Measurements from ENCODE around the gene PTPRD. TPM values are rescaled to one million over a fixed set of nuclear protein-coding genes. Genes with fewer than 3 reads are reported as not detected.

The PTPRD gene
- total RNA-seq, 1 donor from 2014 or later = 30.8 TPM

GRCh38 chr9:8576741-8577140, 2036.1 kb downstream of the PTPRD start:
- Histone ChIP-seq H3K36me3 (no peaks in the 10 kb centered on the region), H3K9me3 (no peaks in the 10 kb centered on the region), H3K4me3 (no peak overlapping the region), H3K27ac (no peak overlapping the region), H3K27me3 (no peaks in the 10 kb centered on the region), H3K4me1 (no peaks in the 10 kb centered on the region)
- TF ChIP-seq CTCF (IDR thresholded peaks at IDR 0.05) = no peak
- intact Hi-C loops (cut with DNase I) = no loop called here
- DNase-seq = no peak
- ATAC-seq = no peak

DNA sequence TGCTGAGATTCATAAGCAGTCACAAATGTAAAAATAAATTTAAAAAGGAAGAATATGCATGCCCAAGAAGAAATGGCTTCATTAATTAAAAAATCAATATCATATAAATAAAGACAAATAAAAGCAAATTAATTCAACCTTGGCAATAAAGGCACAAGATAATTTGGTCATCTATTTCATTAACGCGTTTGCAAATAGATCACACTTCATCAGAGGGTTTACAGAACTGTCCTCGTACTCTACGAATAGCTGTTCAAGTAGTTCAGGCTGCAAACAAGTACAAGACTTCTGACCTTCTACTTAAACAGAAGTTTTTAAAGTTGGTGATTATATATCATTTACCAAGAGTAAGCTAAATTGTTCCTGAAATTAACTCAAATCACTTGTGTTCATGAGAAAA, 2038.0 kb downstream of the PTPRD start:
- DNase-seq (no peak), ATAC-seq (no peak)
- Histone ChIP-seq H3K36me3 (no peaks in the 10 kb centered on the region), H3K27ac (no peak overlapping the region), H3K4me3 (no peak overlapping the region), H3K4me1 (no peaks in the 10 kb centered on the region), H3K27me3 (no peaks in the 10 kb centered on the region), H3K9me3 (no peaks in the 10 kb centered on the region)
- intact Hi-C loops (cut with DNase I) = no loop called here
- no peak for TF ChIP-seq CTCF (IDR thresholded peaks at IDR 0.05)

- no peak overlapping the region for H3K27ac ChIP-seq
- ATAC-seq = no peak
- TF ChIP-seq CTCF (IDR thresholded peaks at IDR 0.05) = no peak
Observed at GRCh38 chr9:8572209-8572608, 2040.6 kb downstream of the PTPRD start.

DNA sequence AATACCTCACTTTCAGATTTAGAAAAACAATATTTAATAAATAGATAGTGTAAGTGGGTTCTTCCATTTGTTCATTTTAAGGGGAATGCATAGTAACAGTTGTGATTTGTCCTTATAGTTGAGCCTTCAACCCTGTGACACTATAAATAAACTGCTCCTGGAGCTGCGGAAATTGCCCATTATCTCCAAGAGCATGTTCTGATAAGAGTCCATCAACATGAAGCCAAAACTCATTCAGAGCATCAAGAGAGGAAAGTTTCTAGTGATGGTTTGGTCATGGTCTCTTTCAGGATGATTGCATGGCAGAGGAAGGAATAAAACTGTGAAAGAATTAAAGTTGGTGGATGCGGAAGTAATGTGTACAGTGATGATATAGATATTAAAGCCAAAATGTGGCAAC, 2041.2 kb downstream of the PTPRD start:
- ATAC-seq (no peak), DNase-seq (no peak)
- Histone ChIP-seq H3K4me1 (no peaks in the 10 kb centered on the region), H3K27ac (no peak overlapping the region), H3K4me3 (no peak overlapping the region), H3K27me3 (no peaks in the 10 kb centered on the region), H3K9me3 (no peaks in the 10 kb centered on the region), H3K36me3 (no peaks in the 10 kb centered on the region)
- TF ChIP-seq CTCF (IDR thresholded peaks at IDR 0.05) = no peak
- intact Hi-C loops (cut with DNase I) = no loop called here

More at GRCh38 chr9:8572209-8572608, 2040.6 kb downstream of the PTPRD start:
- no peak for DNase-seq
- intact Hi-C loops (cut with DNase I) = no loop called here
- Histone ChIP-seq H3K27me3 (no peaks in the 10 kb centered on the region), H3K36me3 (no peaks in the 10 kb centered on the region), H3K9me3 (no peaks in the 10 kb centered on the region), H3K4me1 (no peaks in the 10 kb centered on the region), H3K4me3 (no peak overlapping the region)

- no peaks in the 10 kb centered on the region for H3K36me3 ChIP-seq
- no peaks in the 10 kb centered on the region for H3K27me3 ChIP-seq
- TF ChIP-seq CTCF (IDR thresholded peaks at IDR 0.05) = no peak
- no peak overlapping the region for H3K4me3 ChIP-seq
- H3K4me1 ChIP-seq = no peaks in the 10 kb centered on the region
- H3K27ac ChIP-seq = no peak overlapping the region
- intact Hi-C loops (cut with DNase I) = no loop called here
- no peak for DNase-seq
- ATAC-seq = no peak
- H3K9me3 ChIP-seq = no peaks in the 10 kb centered on the region
Observed at GRCh38 chr9:8570776-8571175, 2042.0 kb downstream of the PTPRD start.

- TF ChIP-seq CTCF (IDR thresholded peaks at IDR 0.05) = no peak
- H3K27ac ChIP-seq = no peak overlapping the region
- ATAC-seq = no peak
- intact Hi-C loops (cut with DNase I) = no loop called here
- DNase-seq = no peak
- H3K9me3 ChIP-seq = no peaks in the 10 kb centered on the region
- H3K4me3 ChIP-seq = no peak overlapping the region
- H3K27me3 ChIP-seq = no peaks in the 10 kb centered on the region
- H3K36me3 ChIP-seq = no peaks in the 10 kb centered on the region
- H3K4me1 ChIP-seq = no peaks in the 10 kb centered on the region
Observed at GRCh38 chr9:8569823-8570222, 2043.0 kb downstream of the PTPRD start.
